GM18499 (cell line): ENCODE data around the gene MPIG6B.
A peak's percentile ranks its signal among the peaks of the same experiment; 100 is the strongest.

Experiments used
- ATAC-seq: cut with Tn5 transposase; IDR thresholded peaks from one replicate; pipeline ENCODE4 v1.9.1; 2021; ENCODE audit warnings: moderate number of reproducible peaks; ENCODE audit not compliant: insufficient read depth, unreplicated experiment

Gene MPIG6B

GRCh38 chr6:31736768-31737314, 13.7 kb downstream of the MPIG6B start:
- ATAC-seq = no peak

- ATAC-seq = no peak
Observed at GRCh38 chr6:31737315-31737990, 14.3 kb downstream of the MPIG6B start.

GRCh38 chr6:31737991-31738979, 15.1 kb downstream of the MPIG6B start:
- no peak for ATAC-seq

DNA sequence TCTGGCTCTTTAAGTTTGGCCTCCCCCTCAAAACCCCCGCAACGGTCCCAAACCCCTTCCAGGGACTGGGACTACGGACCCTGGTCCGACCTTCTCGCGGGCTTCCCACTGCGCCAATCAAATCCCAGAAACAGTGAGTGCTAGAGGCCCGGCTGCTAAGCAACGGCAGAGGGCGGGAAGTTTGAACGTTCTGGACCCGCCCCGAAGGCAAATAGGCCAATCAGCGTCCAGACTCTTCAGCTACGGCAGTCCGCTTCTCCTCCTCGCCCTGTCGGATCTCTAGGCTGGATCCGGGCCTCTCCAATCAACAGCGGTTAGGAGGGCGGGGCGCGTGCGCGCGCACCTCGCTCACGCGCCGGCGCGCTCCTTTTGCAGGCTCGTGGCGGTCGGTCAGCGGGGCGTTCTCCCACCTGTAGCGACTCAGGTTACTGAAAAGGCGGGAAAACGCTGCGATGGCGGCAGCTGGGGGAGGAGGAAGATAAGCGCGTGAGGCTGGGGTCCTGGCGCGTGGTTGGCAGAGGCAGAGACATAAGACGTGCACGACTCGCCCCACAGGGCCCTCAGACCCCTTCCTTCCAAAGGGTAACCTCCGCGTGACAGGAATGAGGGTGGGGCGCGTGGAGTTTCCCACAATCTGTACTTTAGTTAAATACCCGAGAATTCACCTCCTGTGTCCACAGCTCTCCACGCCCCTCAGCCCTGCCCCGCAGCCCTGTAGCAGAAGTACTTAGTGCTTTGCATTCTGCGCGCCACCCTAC, 16.6 kb downstream of the MPIG6B start, which contains the start of gene MSH5:
Gene MSH5 (plus strand): TSS at position 367 of the 758 bp plus-strand sequence. CDS start 462 bp downstream, outside the sequence.
- ATAC-seq = peak; percentile 50

DNA sequence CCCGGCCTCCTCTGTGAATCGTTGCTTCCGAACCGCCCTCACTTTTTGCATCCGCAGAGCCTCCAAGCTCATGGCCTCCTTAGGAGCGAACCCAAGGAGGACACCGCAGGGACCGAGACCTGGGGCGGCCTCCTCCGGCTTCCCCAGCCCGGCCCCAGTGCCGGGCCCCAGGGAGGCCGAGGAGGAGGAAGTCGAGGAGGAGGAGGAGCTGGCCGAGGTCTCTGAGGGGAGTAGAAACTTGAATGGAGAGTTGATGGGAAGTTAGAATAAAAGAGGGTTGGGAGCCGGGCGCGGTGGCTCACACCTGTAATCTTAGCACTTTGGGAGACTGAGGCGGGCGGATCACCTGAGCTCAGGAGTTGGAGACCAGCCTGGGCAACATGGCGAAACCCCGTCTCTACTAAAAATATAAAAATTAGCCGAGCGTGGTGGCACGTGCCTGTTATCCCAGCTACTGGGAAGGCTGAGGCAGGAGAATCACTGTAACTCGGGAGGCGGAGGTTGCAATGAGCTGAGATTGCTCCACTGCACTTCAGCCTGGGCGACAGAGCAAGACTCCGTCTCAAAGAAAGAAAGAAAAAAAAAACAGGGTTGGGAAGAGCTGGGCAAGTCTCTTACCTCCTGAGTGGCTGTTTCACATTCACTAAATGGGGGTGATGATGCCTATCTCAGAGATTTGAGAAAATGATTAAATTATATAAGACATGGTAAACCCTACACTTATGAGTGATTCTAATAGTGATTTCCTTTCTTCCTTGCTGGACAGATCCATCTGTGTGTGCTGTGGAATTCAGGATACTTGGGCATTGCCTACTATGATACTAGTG, 17.4 kb downstream of the MPIG6B start:
- ATAC-seq = no peak

DNA sequence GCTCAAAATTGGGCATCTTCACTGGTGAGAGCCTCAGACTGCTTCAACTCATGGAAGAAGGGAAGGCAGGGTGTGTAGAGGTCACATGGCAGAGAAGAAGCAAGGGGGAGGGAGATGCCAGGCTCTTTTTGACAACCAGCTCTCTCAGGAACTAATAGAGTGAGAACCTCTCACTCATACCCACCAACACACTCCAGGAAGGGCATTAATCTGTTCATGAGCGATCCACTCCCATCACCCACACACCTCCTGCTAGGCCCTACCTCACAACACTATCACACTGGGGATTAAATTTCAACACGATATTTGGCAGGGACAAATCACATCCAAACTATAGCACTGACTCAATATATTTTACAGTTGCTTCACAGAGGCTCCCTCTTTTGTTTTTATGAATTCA, 18.6 kb downstream of the MPIG6B start:
- no peak for ATAC-seq

GRCh38 chr6:31742894-31743293, 19.7 kb downstream of the MPIG6B start:
- ATAC-seq = no peak

DNA sequence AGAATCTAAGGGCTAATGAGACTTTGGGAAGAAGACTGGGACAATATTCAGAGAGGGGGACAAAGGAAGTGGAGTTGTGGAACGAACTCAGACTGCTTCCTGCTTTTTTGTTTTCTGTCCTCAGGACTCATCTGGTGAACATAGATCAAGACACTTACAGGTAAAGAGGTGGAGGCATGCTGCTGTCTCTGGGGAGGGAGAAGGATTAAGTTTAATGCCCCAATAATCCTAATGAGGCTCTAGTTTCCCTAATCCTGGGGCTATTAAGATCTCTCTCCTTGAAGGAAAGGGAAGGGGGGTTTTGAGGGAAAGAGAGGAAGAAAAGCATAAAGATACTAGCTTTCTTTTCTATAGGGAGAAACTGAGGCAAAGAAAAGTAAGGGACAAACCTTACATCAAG, 21.2 kb downstream of the MPIG6B start:
- ATAC-seq = no peak

- no peak for ATAC-seq
Observed at GRCh38 chr6:31749301-31750036, 26.3 kb downstream of the MPIG6B start.

DNA sequence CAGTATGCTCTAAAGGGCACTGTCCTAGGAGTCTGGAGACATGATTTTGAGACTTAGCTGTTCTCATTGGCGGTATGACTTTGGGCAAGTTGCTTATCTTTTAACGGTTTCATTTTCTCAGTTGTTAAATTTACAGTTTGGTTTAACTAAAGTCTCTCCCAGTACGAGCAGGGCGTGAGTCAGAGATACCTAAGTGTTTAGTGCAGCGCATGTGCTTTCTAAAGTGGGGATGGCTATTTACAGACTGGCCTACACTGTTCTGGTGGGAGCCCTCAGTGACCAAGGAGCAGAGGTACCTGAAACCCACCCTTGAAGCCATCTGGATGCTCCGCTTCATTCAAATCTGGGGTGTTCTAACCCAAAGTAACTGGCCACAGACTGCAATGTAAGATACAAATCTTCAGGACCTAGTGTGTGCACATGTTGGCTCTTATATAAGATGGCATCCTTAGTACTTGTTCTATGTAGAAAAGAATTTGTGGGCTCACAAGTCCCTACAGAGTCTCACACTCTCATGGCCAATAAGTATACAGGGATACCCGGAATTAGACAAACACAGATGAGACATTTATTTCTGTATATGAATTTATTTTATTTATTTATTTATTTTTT, 27.3 kb downstream of the MPIG6B start:
- no peak for ATAC-seq

DNA sequence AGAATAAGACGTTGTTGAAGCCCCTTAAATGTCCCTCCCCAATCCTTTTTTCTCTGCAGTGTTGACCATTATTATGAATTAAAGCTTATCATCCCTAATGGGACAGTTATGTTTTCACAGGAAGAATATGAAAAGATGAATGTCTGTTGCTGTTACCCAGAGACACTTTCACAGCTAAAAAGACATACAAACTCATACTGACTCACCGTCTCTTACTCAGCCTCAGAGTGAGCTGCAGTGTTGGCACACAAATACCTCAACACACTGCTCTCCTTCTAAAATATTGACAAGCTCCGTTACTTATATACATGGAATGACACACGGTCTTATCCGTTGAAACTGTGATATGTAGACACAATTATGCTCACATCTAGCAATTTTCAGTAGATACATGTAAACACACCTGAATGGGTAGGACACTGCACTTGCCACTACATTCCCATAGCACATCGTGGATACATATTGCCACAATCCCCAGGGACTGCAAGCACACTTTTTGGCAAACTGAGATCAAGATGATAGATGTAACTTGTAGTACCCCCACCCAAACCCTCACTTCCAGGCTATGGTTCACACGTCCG, 29.7 kb downstream of the MPIG6B start:
- ATAC-seq = no peak

GRCh38 chr6:31758281-31758680, 35.1 kb downstream of the MPIG6B start:
- no peak for ATAC-seq

GRCh38 chr6:31760790-31761189, 37.6 kb downstream of the MPIG6B start:
- no peak for ATAC-seq

GRCh38 chr6:31761343-31761742, 38.2 kb downstream of the MPIG6B start:
- no peak for ATAC-seq

GRCh38 chr6:31762356-31762755, 39.2 kb downstream of the MPIG6B start, which contains the start of gene SAPCD1:
TSS of gene SAPCD1 (plus strand) at chr6:31762656. CDS start at chr6:31763055, 399 bp downstream.
- no peak for ATAC-seq

- no peak for ATAC-seq
Observed at GRCh38 chr6:31762878-31763618, 39.9 kb downstream of the MPIG6B start.

GRCh38 chr6:31763619-31763940, 40.4 kb downstream of the MPIG6B start:
- no peak for ATAC-seq
